Osteoblast (primary cell): ENCODE data around the gene CLTCL1. TPM values are rescaled to one million over a fixed set of nuclear protein-coding genes. Genes with fewer than 3 reads are reported as not detected.

Source experiments
- DNase-seq: peaks from one replicate; pipeline ENCODE4 v3.0.0; 2011; ENCODE audit warnings: low spot score, mixed read lengths; ENCODE audit not compliant: insufficient read length; ENCODE audit errors: missing footprints
- H2AFZ ChIP-seq: 2 replicates; pipeline ENCODE4 v1.6.0; 2011; ENCODE audit warnings: mild to moderate bottlenecking, low read length
- H3K27ac ChIP-seq: 2 replicates; pipeline ENCODE4 v1.5.1; 2011; ENCODE audit warnings: mild to moderate bottlenecking, low read depth, low read length, moderate library complexity
- H3K27me3 ChIP-seq: 2 replicates; pipeline ENCODE4 v1.6.0; 2012; ENCODE audit warnings: mild to moderate bottlenecking, control low read depth, inconsistent platforms, low read length, moderate library complexity; ENCODE audit not compliant: insufficient read depth
- H3K36me3 ChIP-seq: 2 replicates; pipeline ENCODE4 v1.5.1; 2011; ENCODE audit warnings: mild to moderate bottlenecking, low read length, control low read depth, moderate library complexity; ENCODE audit not compliant: insufficient read depth
- H3K4me1 ChIP-seq: 2 replicates; pipeline ENCODE4 v1.5.1; 2011; ENCODE audit warnings: mild to moderate bottlenecking, low read length, control low read depth, moderate library complexity; ENCODE audit not compliant: insufficient read depth
- H3K4me2 ChIP-seq: 2 replicates; pipeline ENCODE4 v1.6.0; 2011; ENCODE audit warnings: mild to moderate bottlenecking, low read length; ENCODE audit not compliant: insufficient read depth
- H3K4me3 ChIP-seq: fragments of 200-600 bp; sonication (generic); 3 replicates; pipeline ENCODE4 v1.5.1; 2012; ENCODE audit warnings: mild to moderate bottlenecking, low read length, inconsistent platforms; ENCODE audit not compliant: insufficient read depth
- H3K79me2 ChIP-seq: 2 replicates; pipeline ENCODE4 v1.6.0; 2012; ENCODE audit warnings: mild to moderate bottlenecking, low read length, control low read depth, inconsistent platforms; ENCODE audit not compliant: insufficient read depth
- H3K9me3 ChIP-seq: 2 replicates; pipeline ENCODE4 v1.5.1; 2011; ENCODE audit warnings: low read depth, low read length, control low read depth
- H4K20me1 ChIP-seq: 2 replicates; pipeline ENCODE4 v1.6.0; 2012; ENCODE audit warnings: mild to moderate bottlenecking, low read length, control low read depth; ENCODE audit not compliant: insufficient read depth
- CTCF ChIP-seq: IDR thresholded peaks from 2 replicates; pipeline ENCODE4 v1.5.1; 2011; ENCODE audit warnings: mild to moderate bottlenecking, low read depth, low read length, moderate library complexity; ENCODE audit errors: extremely low read depth
- total RNA-seq: library from RNA; depleted of rRNA; stranded (reverse); fragments of >200 nt; gene quantifications from 2 replicates; pipeline ENCODE4 v1.2.3, GENCODE V29; 2012

The CLTCL1 gene
- total RNA-seq, 1 donor = 29.7 TPM

GRCh38 chr22:19271856-19272535, 19.5 kb downstream of the CLTCL1 start:
- no peaks in the 10 kb centered on the region for H4K20me1 ChIP-seq
- no peaks in the 10 kb centered on the region for H3K9me3 ChIP-seq
- peaks cover 7% of the 10 kb centered on the region for H3K79me2 ChIP-seq
- H3K36me3 ChIP-seq = peaks cover 9% of the 10 kb centered on the region
- DNase-seq = no peak
- H3K27me3 ChIP-seq = no peaks in the 10 kb centered on the region
- H3K4me2 ChIP-seq = no peak overlapping the region
- H3K4me3 ChIP-seq = no peak overlapping the region
- H3K4me1 ChIP-seq = peaks cover 14% of the 10 kb centered on the region
- no peak overlapping the region for H2AFZ ChIP-seq
- peak overlapping the region; percentile 44 for H3K27ac ChIP-seq
- no peak for TF ChIP-seq CTCF

GRCh38 chr22:19271273-19271855, 20.2 kb downstream of the CLTCL1 start:
- Histone ChIP-seq H3K79me2 (peaks cover 7% of the 10 kb centered on the region), H3K4me2 (no peak overlapping the region), H3K36me3 (peaks cover 9% of the 10 kb centered on the region), H2AFZ (no peak overlapping the region), H3K4me1 (peaks cover 14% of the 10 kb centered on the region), H3K27ac (peak overlapping the region; percentile 44), H3K27me3 (no peaks in the 10 kb centered on the region), H3K4me3 (no peak overlapping the region), H4K20me1 (no peaks in the 10 kb centered on the region), H3K9me3 (no peaks in the 10 kb centered on the region)
- DNase-seq = no peak
- TF ChIP-seq CTCF = no peak

- no peaks in the 10 kb centered on the region for H3K9me3 ChIP-seq
- no peak for DNase-seq
- TF ChIP-seq CTCF = no peak
- H3K4me3 ChIP-seq = no peak overlapping the region
- no peak overlapping the region for H3K27ac ChIP-seq
- H3K4me1 ChIP-seq = peaks cover 9% of the 10 kb centered on the region
- H4K20me1 ChIP-seq = no peaks in the 10 kb centered on the region
- peaks cover 9% of the 10 kb centered on the region for H3K36me3 ChIP-seq
- no peak overlapping the region for H2AFZ ChIP-seq
- peaks cover 7% of the 10 kb centered on the region for H3K79me2 ChIP-seq
- H3K4me2 ChIP-seq = no peak overlapping the region
- H3K27me3 ChIP-seq = no peaks in the 10 kb centered on the region
These were observed 20.6 kb downstream of the CLTCL1 start for GRCh38 chr22:19270873-19271272.

- Histone ChIP-seq H3K27ac (no peak overlapping the region), H3K27me3 (no peaks in the 10 kb centered on the region), H4K20me1 (no peaks in the 10 kb centered on the region), H3K4me3 (no peak overlapping the region), H3K4me1 (peaks cover 3% of the 10 kb centered on the region), H2AFZ (no peak overlapping the region), H3K9me3 (no peaks in the 10 kb centered on the region), H3K79me2 (peaks cover 5% of the 10 kb centered on the region), H3K36me3 (no peaks in the 10 kb centered on the region), H3K4me2 (no peak overlapping the region)
- no peak for TF ChIP-seq CTCF
- no peak for DNase-seq
These were observed 24.9 kb downstream of the CLTCL1 start for GRCh38 chr22:19266547-19267086.
